HepG2 (cell line): ENCODE results near the gene SLC27A2.

Experiments
- MAX ChIP-seq: IDR thresholded peaks from 2 replicates; pipeline ENCODE4 v1.6.1; 2012; ENCODE audit warnings: inconsistent platforms
- POLR2AphosphoS5 ChIP-seq: IDR thresholded peaks from 2 replicates; pipeline ENCODE4 v1.6.1; 2012; ENCODE audit warnings: low read depth, low read length
- SMYD3 ChIP-seq: sonication (generic); formaldehyde crosslinking; IDR thresholded peaks from 2 replicates; pipeline ENCODE4 v1.8.1; 2023; ENCODE audit warnings: mild to moderate bottlenecking, missing genetic modification reagents
- TAF1 ChIP-seq: sonication (generic); formaldehyde crosslinking; IDR thresholded peaks from 2 replicates; pipeline ENCODE4 v1.4.0; 2020; ENCODE audit warnings: missing genetic modification reagents
- ZBTB38 ChIP-seq: sonication (generic); formaldehyde crosslinking; IDR thresholded peaks from 2 replicates; pipeline ENCODE4 v1.5.1; 2020; ENCODE audit warnings: mild to moderate bottlenecking, missing genetic modification reagents
- ZNF670 ChIP-seq: sonication (generic); formaldehyde crosslinking; IDR thresholded peaks from 2 replicates; pipeline ENCODE4 v1.8.0; 2022; ENCODE audit warnings: mild to moderate bottlenecking, missing genetic modification reagents, borderline replicate concordance
- ZSCAN9 ChIP-seq: IDR thresholded peaks from 2 replicates; pipeline ENCODE4 v1.6.1; 2016; ENCODE audit warnings: borderline replicate concordance

- TF ChIP-seq SMYD3, result no peak
- TF ChIP-seq ZNF670 (CRISPR knock-in tag), result no peak
- TF ChIP-seq MAX, result no peak
- TF ChIP-seq ZBTB38 (CRISPR knock-in tag), result no peak
- no peak for TF ChIP-seq ZSCAN9 (CRISPR knock-in tag)
- no peak for TF ChIP-seq POLR2AphosphoS5
- no peak for TF ChIP-seq TAF1 (CRISPR knock-in tag)
Measured at GRCh38 chr15:50252556-50252955, 70.6 kb downstream of the SLC27A2 start.
